GM21737 (cell line): ENCODE data around the gene VEZT.
"Not testable (repeated sequence)": the region's sequence is repeated elsewhere in the genome, so short reads cannot be mapped to it uniquely, and the experiment has no call there.

Experiments
- ATAC-seq: cut with Tn5 transposase; IDR thresholded peaks from one replicate; pipeline ENCODE4 v1.9.1; 2021; ENCODE audit warnings: mild to moderate bottlenecking, moderate library complexity; ENCODE audit not compliant: unreplicated experiment

Gene VEZT

DNA sequence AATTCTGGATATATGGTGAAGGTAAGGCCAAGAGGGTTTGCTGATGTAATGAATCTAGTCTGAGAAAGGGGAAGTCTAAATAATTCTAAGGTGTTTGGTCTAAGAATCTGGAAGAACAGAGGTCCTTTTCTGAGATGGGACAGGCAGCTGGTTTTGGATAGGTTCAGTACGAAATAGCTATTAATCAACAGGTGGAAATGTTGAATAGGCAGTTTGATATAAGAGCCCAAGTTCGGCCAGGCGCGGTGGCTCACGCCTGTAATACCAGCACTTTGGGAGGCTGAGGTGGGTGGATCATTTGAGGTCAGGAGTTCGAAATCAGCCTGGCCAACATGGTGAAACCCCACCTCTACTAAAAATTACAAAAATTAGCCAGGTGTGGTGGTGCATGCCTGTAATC, 97.1 kb downstream of the VEZT start:
- ATAC-seq = not testable (repeated sequence)

DNA sequence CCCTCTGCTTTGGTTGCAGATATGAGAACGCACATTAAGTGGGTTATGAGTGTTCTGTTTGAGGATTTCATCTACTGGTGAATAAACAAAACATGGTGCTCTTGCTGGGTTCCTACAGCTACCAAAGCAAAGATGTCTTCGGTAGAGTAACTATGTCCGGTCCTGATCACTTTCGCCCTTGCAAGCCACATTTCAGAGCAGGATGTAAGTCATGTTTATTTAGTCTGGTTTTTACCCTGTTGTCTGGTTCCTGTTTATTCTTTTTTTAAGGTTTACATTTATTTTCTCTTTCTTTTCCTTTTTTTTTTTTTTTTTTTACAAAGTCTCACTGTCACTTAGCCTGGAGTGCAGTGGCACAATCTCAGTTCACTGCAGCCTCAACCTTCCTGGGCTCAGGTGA, 99.2 kb downstream of the VEZT start:
- no peak for ATAC-seq

DNA sequence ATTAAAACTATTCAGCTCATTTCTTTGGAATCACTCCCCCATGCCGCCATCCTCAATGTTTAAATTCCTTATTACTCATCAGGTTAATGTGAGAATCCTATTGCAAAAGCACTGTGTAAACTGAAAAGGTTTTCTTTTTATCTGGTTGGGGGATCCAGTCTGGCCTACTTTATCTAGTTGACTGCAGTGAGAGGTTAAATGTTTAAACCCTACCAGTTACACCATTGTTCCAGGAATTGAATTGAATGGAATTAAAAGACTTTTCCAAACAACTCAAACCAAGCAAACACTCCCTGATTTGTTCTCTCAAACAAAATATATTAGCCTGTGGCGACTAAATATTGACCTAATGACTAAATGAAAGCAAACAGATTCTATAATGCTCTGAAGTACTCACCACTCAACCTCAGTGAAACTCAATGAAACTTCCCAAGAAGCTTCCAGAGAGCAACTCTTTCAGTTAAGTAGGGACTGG, 100.5 kb downstream of the VEZT start:
- ATAC-seq = no peak

DNA sequence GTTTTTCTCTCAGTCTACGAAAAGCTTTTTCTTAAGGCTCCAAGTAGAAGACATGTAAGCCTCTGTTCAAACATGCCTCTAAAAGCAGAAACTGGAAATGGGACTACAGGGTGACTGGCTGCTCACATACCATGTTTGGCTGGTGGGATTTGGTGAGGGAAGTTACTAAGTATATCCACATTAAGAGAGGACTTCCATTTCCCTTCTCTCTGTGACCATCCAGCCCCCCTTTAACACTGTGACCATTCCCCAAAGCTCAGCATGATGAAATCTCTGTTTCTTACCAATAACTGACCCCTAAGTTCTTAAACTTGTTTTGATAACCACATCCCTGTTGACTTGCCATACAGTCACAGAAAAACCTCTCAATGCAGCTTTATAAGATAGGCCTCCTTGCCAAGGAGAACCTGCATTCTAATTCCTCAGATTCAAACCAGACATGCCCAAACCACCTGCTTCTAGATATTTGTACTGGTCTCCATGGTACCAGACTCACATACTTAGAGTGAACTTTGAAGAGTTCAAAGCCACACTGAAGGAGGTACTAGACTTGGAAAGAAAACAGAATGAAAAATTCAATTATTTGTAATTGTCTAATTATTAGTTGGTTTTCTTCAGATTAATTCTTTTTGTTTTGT, 102.2 kb downstream of the VEZT start:
- ATAC-seq = no peak

DNA sequence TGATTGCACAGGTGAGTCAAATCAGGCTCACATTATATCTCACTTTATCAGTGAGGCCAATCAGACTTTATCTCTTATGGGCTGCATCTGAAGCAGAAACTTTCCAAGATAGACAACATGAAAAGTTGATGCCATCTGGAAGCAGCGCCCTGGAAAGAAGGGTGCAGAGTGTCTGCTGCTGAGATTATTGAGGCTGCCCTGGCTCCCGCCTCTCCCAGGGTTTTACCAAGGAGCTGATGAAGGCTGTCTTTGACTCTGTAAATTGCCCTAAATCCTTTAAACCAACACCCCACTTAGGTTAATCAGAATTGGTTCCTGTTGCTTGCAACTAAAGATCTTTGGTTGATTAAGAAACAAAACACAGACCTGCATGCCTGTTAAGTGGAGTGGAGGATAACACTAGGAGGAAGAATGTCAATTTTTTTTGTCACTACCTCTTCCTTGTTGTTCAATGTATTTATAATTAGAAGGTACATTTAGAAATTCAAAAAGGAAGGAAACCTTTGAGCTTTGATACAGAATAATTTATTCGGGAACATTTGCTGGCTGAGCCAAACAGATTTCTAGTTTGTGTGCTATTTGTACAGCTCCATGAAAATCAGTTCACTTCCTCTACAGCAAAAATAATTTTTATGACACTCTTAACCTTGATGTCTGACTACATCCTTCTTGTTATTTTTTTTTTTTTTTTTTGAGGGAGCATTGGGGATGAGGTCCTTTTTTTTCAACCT, 104.1 kb downstream of the VEZT start:
- no peak for ATAC-seq

DNA sequence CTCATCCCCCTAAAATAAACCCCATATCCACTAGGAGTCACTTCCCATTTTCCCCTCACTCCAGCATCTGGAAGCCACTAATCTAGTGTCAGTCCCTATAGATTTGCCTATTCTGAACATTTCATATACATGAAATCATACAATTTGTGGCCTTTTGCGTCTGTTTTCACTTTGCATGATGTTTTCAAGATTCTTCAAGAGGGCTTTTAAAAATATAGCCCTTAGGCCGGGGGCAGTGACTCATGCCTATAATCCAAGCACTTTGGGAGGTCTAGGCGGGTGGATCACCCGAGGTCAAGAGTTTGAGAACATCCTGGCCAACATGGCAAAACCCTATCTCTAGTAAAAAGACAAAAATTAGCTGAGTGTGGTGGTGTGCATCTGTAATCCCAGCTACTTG, 104.7 kb downstream of the VEZT start:
- ATAC-seq = no peak

DNA sequence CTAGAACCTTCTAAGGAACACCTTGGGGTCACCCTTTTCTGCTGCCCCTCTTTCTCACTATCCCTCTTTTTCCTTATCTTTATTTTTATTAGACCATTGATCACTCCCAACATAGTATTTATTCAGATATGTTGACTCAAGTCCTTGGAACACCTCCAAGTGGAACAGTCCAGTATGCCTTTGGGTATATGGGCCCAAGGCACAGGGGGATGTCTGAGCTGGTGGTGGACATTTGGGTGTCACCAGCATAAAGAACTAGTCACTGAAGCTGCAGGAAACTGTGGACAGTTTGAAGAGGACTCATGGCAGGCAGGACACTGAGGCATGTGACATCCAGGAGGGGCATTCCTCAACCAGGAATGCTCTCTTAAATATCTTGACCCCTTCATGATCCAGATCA, 105.6 kb downstream of the VEZT start:
- ATAC-seq = no peak

DNA sequence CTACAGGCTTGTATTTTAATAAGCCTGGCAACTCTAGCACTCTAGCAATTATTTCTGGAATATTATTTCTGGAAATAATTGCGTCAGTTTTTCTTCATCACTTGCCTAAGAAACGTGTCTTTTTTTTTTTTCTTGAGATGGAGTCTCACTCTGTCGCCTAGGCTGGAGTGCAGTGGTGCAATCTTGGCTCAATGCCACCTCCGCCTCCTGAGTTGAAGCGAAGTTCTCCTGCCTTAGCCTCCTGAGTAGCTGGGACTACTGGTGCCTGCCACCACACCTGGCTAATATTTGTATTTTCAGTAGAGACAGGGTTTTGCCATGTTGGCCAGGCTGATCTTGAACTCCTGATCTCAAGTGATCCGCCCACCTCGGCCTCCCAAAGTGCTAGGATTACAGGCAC, 106.6 kb downstream of the VEZT start:
- ATAC-seq = not testable (repeated sequence)

DNA sequence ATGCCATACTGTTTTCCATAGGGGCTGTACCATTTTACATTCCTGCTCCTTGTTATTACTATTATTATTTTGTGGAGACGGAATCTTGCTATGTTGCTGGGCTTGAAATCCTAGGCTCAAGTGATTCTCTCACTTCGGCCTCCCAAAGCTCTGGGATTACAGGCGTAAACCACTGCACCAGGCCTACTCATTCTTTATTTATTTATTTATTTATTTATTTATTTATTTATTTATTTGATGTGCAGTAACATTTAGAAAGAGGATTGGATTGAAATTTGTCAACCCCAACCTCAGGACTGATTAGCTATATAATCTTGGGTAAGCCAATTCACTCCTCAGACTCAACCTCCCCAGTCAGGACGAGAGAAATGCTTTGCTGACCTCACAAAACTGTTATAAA, 107.9 kb downstream of the VEZT start:
- ATAC-seq = no peak

DNA sequence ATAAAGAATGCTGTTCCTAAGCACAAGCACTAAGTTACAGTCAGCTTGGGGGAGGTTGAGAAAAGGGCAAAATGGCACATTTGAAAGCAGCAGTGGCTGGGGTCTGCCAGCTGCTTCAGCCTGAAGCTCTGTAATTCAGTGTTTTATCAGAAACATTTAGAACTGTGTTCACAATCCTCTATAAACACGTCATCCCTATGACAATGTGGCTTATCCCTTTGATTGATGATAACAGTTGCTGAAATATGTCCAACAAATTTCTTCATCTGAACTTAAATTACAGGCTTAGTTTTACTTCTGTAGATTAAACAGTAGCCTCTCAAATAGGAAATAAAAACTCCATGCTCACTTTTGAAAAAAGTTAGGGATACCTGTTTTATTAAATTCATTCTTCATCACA, 108.8 kb downstream of the VEZT start:
- ATAC-seq = no peak

DNA sequence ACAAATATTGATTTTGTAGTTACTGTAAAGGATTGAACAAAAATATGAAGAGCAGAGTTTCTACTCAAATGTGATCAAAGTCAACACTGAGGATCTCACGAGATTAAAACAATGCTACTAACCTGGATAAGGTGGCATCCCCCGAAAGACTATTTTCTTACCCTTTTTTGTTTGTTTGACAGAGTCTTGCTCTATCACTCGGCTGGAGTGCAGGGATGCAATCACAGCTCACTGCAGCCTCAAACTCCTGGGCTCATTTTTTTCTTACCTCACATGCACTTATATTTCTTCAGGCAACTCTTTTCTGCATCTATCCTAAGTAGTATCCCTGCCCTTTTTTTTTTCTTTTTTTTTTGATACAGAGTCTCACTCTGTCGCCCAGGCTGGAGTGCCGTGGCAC, 109.2 kb downstream of the VEZT start:
- ATAC-seq = no peak

DNA sequence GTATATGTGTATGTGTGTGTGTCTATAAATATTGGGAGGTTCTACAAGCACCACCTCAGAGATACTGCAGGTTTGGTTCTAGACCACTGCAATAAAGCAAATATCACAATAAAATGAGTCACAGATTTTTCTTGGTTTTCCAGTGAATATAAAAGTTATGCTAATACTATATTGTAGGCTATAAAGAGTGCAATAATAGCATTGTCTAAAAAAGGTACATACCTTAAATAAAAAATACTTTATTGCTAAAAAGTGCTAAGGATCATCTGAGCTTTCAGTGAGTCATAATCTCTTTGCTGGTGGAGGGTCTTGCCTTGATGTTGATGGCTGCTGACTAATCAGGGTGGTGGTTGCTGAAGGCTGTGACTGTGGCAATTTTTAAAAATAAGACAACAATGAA, 111.1 kb downstream of the VEZT start:
- no peak for ATAC-seq

DNA sequence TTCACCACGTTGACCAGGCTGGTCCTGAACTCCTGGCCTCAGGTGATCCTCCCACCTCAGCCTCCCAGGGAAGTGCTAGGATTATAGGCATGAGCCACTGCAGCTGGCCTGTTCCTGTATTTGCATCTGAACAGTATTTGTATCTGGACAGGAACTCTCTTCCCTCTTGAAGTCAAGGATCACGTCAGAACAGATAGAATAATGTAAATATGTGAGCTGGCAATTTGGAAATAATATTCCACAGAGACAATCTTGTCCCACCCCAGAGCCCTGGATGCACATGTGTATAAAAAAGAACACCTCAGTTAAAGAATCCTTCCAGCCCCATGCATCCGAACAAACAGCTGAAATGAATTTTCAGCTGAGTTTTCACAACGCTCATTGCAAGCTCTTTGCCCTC, 118.3 kb downstream of the VEZT start:
- no peak for ATAC-seq

DNA sequence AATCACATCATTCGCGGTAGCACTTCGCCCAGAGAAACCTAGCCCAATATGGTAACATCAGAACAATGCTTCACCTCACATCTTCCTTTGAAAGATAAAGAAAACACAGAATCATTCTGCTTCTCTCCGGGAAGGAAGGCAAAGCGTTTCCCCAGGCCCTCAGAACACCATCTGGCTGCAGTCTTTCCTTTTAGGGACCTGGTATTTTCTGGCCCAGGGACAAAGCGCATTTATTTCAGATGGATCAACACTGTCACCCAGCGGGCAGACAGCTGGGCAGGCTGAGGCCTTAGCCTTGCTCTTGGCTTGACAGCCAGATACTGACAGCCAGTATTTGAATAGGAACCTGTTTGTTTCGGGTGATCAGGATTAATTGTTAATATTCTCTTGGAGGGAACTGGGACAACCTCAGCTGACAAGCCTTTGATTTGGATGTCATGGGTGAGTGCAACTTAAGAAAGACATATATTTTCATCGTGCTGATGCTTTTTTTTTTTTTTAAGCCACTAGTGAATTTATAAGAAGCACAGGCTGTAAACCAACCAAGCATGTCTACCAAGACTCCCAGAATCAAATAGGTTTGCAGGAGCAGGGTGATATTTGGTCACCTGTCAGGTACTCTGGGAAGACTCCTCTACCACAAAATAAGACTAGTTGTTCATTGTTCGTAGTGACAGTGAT, 118.9 kb downstream of the VEZT start:
- ATAC-seq = no peak

DNA sequence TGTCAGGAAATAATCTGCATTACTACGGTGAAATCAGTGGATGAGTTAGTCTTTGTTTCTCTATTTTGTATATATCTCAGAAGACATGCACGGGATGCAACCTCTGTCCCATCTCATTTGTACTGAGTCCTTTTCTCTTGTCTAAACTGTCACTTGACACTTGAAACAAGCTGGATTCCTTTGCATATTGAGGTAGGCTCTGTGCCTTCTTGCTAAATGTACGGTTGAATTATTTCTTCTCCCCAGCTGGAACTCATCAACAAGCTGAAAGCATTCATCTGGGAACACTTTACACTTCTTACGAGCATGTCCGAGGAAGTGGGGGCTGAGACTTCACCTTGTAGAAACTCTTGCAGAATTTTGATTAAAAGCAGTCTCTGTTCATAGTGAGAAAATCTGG, 119.5 kb downstream of the VEZT start:
- ATAC-seq = no peak

DNA sequence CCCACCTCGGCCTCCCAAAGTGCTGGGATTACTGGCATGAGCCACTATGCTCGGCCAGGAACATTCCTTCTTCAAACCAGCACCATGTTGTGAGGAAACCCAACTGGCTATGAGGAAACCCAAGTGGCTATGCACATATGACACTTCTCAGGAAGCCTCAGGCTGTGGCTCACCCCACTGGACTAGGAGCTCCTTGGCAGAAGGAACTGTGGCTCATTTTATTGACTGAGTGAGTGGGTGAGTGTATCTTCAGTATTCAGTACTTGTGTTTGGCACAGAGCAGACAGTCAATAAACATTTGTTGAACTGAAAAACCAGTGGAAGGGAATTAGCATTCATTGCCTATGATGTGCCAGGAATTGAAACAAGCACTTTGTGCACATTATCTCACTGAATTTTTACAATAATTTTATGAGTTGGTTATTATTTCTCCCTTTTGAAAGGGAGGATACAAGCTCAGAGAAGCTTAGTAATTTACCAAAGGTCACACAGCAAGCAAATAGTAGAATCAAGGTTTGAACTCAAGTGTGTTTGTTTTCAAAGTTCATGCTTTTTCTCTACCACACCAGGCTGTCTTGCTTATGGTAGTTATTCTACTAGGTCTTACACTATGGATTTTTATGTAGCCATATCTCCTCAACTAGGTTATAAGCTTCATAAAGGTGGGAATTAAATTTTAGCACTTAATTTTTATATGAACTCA, 121.6 kb downstream of the VEZT start:
- ATAC-seq = no peak

DNA sequence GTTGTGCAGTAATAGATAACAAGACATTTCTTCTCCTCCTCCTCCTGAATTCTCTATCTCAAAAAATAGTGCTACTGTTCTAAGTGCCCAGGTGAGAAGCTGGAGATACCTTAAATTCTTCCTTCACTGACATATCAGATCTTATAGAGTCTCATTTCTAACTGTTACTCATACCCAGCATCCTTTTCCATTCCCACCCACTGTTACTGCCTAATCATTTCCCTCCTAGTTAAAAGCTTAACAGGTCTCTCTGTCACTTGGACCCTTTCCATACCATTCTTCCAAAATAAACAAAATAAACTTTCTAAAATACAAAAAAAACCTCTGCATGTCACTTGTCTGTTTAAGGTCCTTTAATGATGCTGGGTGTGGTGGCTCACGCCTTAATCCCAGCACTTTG, 124.4 kb downstream of the VEZT start:
- no peak for ATAC-seq

DNA sequence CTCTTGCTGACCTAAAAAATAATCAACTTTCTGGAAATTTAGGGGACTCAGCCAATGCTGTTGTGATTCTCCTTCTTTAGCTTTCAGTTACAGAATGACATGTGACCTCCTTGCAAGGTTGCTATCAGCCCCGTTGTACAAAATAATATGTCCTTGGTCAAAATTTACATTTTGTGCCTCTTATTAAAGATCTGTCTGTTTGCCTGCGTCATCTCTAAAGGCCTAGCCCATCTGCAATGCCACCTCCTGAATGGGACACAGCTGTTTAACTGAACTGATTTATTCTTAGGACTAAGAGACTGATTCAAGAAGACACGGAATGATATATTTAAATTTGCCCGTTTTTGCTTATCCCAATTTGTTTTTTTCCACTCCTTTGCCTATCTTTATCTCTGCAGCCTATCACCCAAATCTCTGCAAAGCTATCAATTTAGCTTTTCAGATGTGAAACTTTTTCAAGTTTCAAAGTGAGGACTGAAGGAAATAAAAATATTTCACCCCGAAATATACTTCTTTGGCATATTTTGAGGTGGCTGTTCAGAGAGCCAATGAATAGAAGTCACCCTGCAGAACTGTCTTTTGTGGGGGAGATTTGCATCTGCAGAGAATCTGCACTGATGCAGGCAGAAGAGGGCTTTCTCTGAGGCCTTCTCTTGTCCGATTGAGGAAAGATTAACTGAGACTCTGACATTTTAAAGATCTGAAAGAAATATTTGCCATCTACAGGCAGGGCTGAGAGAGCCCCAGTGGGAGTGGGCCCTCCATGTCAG, 126.0 kb downstream of the VEZT start:
- no peak for ATAC-seq

DNA sequence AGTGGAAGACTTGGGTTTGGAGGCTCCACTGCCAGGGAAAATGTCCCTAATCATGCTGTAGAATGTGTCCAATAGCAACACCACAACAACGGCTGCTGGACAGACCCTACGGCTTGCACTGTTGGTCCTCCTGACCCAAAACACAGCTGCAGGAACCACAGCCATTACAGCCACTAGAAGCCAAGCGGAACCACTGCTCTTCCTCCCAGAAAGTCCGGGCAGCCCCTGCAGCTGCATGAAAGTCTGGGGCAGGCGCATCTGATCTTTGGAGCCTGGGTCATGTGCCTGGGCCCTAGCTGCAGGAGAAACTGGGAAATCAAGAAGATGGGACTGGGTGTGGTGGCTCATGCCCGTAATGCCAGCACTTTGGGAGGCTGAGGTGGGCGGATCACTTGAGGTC, 131.7 kb downstream of the VEZT start:
- ATAC-seq = no peak

DNA sequence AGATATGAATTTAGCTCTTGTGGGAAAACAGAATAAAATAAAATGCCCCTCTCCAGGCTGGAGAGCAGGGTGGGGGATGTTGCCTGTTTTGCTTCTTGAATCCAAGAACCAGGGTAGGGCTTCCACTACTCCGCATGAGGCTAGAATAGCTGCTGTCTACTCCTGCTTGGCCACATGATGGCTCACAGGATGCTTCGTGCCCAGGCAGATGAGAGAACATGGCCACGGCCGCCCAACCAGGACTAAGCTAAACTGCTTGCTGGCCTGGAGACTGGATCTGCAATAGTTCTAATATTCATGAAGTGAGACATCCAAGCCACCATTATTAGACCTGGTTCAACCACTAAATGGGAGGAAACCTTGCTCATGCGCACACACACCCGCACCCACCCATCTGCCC, 134.1 kb downstream of the VEZT start:
- ATAC-seq = no peak
